ENCODE results near the gene CAMK2G.

CAMK2G gene

DNA sequence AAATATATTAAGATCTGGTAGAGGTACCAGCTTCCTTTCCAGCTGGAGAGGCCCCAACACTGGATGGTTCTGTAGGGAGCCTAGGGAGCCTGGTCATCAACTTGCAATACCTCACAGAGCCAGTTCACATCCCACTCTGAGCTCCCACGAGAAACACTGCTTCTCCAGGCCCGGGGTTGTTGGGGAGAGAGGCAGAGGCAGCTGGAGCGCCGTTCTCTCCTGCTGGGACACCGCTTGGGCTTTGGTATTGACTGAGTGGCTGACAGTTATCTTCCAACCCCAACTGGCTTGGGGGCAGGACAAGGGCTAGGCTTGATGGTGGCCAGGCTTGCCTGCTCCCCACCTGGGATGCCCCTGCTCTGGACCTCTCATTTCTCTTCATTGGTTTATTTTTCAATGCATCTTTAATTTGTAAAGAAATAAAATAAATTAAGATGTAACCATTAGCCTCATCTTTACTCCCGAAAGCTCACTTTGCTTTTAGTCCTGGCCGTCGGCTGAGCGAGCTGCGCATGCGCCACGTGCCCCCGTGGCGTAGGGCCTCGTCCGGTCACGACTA lies 102.6 kb downstream of the CAMK2G start:
- peak overlapping the region; percentile 83 for H3K27ac ChIP-seq (ENCODE audit: low read depth, low read length)
- H3K9ac ChIP-seq (ENCODE audit: low read length), result peak overlapping the region; percentile 81
- peak overlapping the region; percentile 84 for H3K4me2 ChIP-seq (ENCODE audit: low read depth, low read length, poor library complexity, severe bottlenecking)
- H3F3A ChIP-seq (ENCODE audit: insufficient read depth), result peaks cover 29% of the 10 kb centered on the region
- 0 out of 2 replicates have a peak, but pooled peaks cover 9% of the 10 kb centered on the region for H4K20me1 ChIP-seq (ENCODE audit: low read depth, low read length)
- no peak for TF ChIP-seq EZH2phosphoT487 (conservative IDR thresholded peaks at IDR 0.05; ENCODE audit: low read length)
- TF ChIP-seq, protein P1, sequence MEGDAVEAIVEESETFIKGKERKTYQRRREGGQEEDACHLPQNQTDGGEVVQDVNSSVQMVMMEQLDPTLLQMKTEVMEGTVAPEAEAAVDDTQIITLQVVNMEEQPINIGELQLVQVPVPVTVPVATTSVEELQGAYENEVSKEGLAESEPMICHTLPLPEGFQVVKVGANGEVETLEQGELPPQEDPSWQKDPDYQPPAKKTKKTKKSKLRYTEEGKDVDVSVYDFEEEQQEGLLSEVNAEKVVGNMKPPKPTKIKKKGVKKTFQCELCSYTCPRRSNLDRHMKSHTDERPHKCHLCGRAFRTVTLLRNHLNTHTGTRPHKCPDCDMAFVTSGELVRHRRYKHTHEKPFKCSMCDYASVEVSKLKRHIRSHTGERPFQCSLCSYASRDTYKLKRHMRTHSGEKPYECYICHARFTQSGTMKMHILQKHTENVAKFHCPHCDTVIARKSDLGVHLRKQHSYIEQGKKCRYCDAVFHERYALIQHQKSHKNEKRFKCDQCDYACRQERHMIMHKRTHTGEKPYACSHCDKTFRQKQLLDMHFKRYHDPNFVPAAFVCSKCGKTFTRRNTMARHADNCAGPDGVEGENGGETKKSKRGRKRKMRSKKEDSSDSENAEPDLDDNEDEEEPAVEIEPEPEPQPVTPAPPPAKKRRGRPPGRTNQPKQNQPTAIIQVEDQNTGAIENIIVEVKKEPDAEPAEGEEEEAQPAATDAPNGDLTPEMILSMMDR (IDR thresholded peaks at IDR 0.05; ENCODE audit: insufficient read depth, low read length, poor library complexity, severe bottlenecking), result no peak
- H3K4me3 ChIP-seq (ENCODE audit: insufficient read depth, low read length, poor library complexity, severe bottlenecking), result peak overlapping the region; percentile 67
- H3K9me2 ChIP-seq (replicated peaks; ENCODE audit: insufficient read depth, low read length), result no peaks in the 10 kb centered on the region
- H3K27me3 ChIP-seq (ENCODE audit: low read length), result no peaks in the 10 kb centered on the region
- H3K9me3 ChIP-seq (ENCODE audit: insufficient read depth, low read length), result no peaks in the 10 kb centered on the region
- H3K79me2 ChIP-seq (ENCODE audit: insufficient read depth, low read length), result peaks cover 34% of the 10 kb centered on the region
- H2AFZ ChIP-seq (ENCODE audit: low read depth, low read length, severe bottlenecking), result peak overlapping the region; percentile 80
- H3K36me3 ChIP-seq (ENCODE audit: low read length), result peaks cover 11% of the 10 kb centered on the region

DNA sequence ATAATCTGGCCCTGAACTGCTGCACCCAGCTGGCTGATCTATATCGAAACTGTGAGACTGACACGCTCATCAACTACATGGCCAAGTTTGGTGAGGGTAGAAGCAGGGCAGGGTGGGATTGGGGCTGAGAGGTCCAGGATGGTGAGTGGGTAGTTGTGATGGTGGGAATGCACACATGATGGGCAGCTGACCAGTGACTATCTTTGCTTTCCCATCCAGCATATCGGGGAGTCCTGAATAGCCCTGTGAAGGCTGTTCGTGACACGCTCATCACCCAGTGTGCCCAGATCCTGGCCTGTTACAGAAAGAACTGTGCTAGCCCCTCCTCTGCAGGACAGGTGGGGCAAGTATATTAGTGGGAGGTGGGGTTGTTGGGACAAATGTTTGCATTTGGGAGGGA lies 105.0 kb downstream of the CAMK2G start:
- no peak overlapping the region for H3K4me2 ChIP-seq (ENCODE audit: low read depth, low read length, poor library complexity, severe bottlenecking)
- no peak for TF ChIP-seq EZH2phosphoT487 (conservative IDR thresholded peaks at IDR 0.05; ENCODE audit: low read length)
- TF ChIP-seq, protein P1 (IDR thresholded peaks at IDR 0.05; ENCODE audit: insufficient read depth, low read length, poor library complexity, severe bottlenecking), result no peak
- H3K27ac ChIP-seq (ENCODE audit: low read depth, low read length), result no peak overlapping the region
- no peaks in the 10 kb centered on the region for H3K27me3 ChIP-seq (ENCODE audit: low read length)
- H3K4me3 ChIP-seq (ENCODE audit: insufficient read depth, low read length, poor library complexity, severe bottlenecking), result no peak overlapping the region
- no peaks in the 10 kb centered on the region for H3K9me3 ChIP-seq (ENCODE audit: insufficient read depth, low read length)
- peaks cover 14% of the 10 kb centered on the region for H3K79me2 ChIP-seq (ENCODE audit: insufficient read depth, low read length)
- H3F3A ChIP-seq (ENCODE audit: insufficient read depth), result peaks cover 26% of the 10 kb centered on the region
- no peak overlapping the region for H2AFZ ChIP-seq (ENCODE audit: low read depth, low read length, severe bottlenecking)
- H3K9ac ChIP-seq (ENCODE audit: low read length), result no peak overlapping the region
- H3K9me2 ChIP-seq (replicated peaks; ENCODE audit: insufficient read depth, low read length), result no peaks in the 10 kb centered on the region
- no peaks in the 10 kb centered on the region for H3K36me3 ChIP-seq (ENCODE audit: low read length)
- H4K20me1 ChIP-seq (ENCODE audit: low read depth, low read length), result 0 out of 2 replicates have a peak, but pooled peaks cover under 1% of the 10 kb centered on the region

DNA sequence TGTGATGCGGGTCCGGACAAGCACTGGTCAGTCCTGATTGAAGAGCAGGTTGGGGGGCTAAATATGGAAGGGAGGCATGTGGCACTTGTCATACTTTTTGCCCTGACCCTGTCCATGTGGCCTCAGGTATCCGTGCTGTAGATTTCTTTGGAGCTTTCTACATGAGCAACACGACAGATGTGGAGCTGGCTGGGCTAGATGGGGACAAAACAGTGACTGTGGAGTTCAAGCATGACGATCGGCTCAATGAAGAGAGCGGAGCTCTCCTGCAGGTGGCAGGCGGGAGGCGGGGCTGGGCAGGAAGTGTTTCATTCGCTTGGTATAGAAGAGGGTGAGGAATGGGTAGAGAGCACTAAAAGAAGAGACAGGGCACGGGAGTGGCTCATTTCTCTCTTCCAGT lies 105.5 kb downstream of the CAMK2G start:
- H3K4me3 ChIP-seq (ENCODE audit: insufficient read depth, low read length, poor library complexity, severe bottlenecking), result no peak overlapping the region
- no peaks in the 10 kb centered on the region for H3K9me3 ChIP-seq (ENCODE audit: insufficient read depth, low read length)
- H3K27me3 ChIP-seq (ENCODE audit: low read length), result no peaks in the 10 kb centered on the region
- H3K9ac ChIP-seq (ENCODE audit: low read length), result no peak overlapping the region
- H2AFZ ChIP-seq (ENCODE audit: low read depth, low read length, severe bottlenecking), result no peak overlapping the region
- peaks cover 9% of the 10 kb centered on the region for H3K79me2 ChIP-seq (ENCODE audit: insufficient read depth, low read length)
- H3K4me2 ChIP-seq (ENCODE audit: low read depth, low read length, poor library complexity, severe bottlenecking), result no peak overlapping the region
- H4K20me1 ChIP-seq (ENCODE audit: low read depth, low read length), result no peaks in the 10 kb centered on the region
- H3K27ac ChIP-seq (ENCODE audit: low read depth, low read length), result no peak overlapping the region
- peaks cover 20% of the 10 kb centered on the region for H3F3A ChIP-seq (ENCODE audit: insufficient read depth)
- H3K36me3 ChIP-seq (ENCODE audit: low read length), result no peaks in the 10 kb centered on the region
- TF ChIP-seq EZH2phosphoT487 (conservative IDR thresholded peaks at IDR 0.05; ENCODE audit: low read length), result no peak
- TF ChIP-seq, protein P1 (IDR thresholded peaks at IDR 0.05; ENCODE audit: insufficient read depth, low read length, poor library complexity, severe bottlenecking), result peak; percentile 47
- no peaks in the 10 kb centered on the region for H3K9me2 ChIP-seq (replicated peaks; ENCODE audit: insufficient read depth, low read length)

Data from SU-DHL-6 (cell line).